ENCODE measurements around the gene HADHB. TPM values are rescaled to one million over a fixed set of nuclear protein-coding genes. Genes with fewer than 3 reads are reported as not detected.

The HADHB gene
- total and polyA plus RNA-seq, 3 donors from 2014 or later, result 142 to 171 (median 168) TPM

DNA sequence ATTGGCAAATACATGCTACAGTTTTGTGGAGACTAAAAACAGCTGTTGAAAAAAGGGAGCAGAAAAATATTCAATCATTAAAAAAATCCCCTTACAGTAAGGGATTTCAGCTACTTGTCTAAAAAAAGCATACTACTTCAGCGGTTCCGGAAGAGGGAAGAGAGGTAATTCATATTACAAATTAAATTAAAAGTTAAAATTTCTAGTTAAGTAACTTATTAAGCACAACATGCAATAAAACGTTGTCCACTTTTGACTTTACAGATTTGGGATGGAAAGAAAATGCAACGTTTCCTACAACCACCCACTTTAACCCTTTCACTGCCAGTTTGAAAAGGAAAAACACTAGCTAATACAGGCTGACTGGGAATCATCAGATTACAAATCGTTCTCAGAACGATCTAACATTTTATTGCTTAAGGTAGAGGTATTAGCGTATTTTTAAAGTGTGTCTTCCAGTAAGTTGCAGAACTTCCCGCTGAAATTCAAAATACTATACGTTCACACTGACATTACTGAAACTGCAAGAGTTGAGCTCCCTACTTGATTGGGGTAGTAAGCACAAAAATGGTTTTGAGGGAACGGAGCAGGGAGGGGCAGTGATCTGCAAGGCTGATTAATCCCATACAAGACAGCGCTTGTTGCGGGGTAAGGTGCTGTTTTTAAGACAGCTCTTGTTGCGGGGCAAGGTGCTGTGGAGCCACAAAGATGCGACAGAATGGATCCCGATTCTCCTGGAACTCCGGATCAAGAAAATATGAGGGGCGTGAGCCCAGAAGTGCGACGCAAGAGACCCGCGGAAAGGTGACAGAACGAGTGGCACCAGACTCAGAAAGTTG, 1.1 kb upstream of the HADHB start:
- DNase-seq, result peak; percentile 26
- Histone ChIP-seq H3K36me3 (ENCODE audit: low read depth, missing control alignments) (no peaks in the 10 kb centered on the region), H3K9me3 (no peaks in the 10 kb centered on the region), H3K4me3 (peak overlapping the region; percentile 92 to 93), H3K27me3 (no peaks in the 10 kb centered on the region), H3K4me1 (peaks cover 18% of the 10 kb centered on the region), H3K27ac (peak overlapping the region; percentile 94 to 97)
- TF ChIP-seq, protein P1, sequence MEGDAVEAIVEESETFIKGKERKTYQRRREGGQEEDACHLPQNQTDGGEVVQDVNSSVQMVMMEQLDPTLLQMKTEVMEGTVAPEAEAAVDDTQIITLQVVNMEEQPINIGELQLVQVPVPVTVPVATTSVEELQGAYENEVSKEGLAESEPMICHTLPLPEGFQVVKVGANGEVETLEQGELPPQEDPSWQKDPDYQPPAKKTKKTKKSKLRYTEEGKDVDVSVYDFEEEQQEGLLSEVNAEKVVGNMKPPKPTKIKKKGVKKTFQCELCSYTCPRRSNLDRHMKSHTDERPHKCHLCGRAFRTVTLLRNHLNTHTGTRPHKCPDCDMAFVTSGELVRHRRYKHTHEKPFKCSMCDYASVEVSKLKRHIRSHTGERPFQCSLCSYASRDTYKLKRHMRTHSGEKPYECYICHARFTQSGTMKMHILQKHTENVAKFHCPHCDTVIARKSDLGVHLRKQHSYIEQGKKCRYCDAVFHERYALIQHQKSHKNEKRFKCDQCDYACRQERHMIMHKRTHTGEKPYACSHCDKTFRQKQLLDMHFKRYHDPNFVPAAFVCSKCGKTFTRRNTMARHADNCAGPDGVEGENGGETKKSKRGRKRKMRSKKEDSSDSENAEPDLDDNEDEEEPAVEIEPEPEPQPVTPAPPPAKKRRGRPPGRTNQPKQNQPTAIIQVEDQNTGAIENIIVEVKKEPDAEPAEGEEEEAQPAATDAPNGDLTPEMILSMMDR (IDR thresholded peaks at IDR 0.05), result no peak
- TF ChIP-seq POLR2A (IDR thresholded peaks at IDR 0.05), result no peak
- 0 to 1% methylated on average over 22 of the region's 22 CpGs for WGBS, 2 donors
- intact Hi-C loops (cut with DNase I; ENCODE audit: low total_unique reads), result no loop called here

DNA sequence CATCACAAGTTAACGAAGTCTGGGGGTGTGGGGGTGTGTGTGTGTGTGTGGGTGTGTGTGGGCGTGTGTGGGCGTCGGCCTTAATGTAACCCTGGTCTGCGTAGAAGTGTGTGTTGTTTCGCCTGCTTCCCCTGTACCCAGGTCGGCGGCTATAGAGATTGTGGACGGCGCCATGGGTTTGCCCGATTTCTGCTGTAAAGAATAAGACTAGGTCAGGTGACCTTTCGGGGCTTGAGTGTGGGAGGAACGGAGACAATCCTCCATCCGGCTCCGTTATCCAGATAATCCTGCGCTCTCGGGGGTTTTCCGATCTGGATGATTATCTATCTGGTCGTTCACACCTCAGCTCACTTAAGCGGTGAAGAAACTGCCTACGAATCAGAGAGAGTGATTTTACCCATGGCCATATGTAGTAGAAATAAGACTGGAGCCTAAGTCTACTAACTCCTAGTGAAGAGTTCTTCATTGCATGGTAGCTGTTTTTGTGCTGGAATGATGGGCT, 543 bp downstream of the HADHB start:
- WGBS, 2 donors, result 0 to 1% methylated on average over 21 of the region's 21 CpGs
- Histone ChIP-seq H3K4me3 (peak overlapping the region; percentile 92 to 93), H3K27me3 (no peaks in the 10 kb centered on the region), H3K27ac (peak overlapping the region; percentile 94 to 97), H3K36me3 (ENCODE audit: low read depth, missing control alignments) (no peaks in the 10 kb centered on the region), H3K9me3 (no peaks in the 10 kb centered on the region), H3K4me1 (peaks cover 18% of the 10 kb centered on the region)
- peak; percentile 66 for DNase-seq
- intact Hi-C loops (cut with DNase I; ENCODE audit: low total_unique reads), result no loop called here
- TF ChIP-seq POLR2A (IDR thresholded peaks at IDR 0.05), result no peak
- TF ChIP-seq, protein P1 (IDR thresholded peaks at IDR 0.05), result no peak

DNA sequence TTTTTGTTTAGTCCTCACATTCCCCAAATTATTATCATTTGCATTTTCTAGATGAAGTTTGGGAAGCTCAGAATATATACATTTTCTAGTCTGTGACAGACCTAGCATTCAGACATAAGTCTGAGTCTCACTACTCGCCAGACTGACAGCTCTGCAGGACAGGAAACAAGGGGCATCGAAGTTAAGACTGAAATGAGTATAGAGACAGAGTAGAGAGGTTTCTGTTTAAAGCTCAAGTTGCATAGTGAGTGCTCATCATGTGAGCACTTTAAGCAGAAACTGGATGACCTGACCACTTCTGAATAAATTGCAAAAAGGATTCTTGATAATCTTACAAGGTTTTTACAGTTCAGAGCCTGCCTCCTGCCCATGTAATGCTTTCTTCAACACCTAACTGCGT, 1.1 kb downstream of the HADHB start:
- intact Hi-C loops (cut with DNase I; ENCODE audit: low total_unique reads), result no loop called here
- Histone ChIP-seq H3K36me3 (ENCODE audit: low read depth, missing control alignments) (no peaks in the 10 kb centered on the region), H3K4me1 (peaks cover 18% of the 10 kb centered on the region), H3K27me3 (no peaks in the 10 kb centered on the region), H3K4me3 (peak overlapping the region; percentile 92 to 93), H3K27ac (peak overlapping the region in 1 of 2 donors; percentile 97), H3K9me3 (no peaks in the 10 kb centered on the region)
- TF ChIP-seq, protein P1 (IDR thresholded peaks at IDR 0.05), result no peak
- no peak for TF ChIP-seq POLR2A (IDR thresholded peaks at IDR 0.05)
- DNase-seq, result no peak
- 12 to 21% methylated on average over 3 of the region's 3 CpGs for WGBS, 2 donors

DNA sequence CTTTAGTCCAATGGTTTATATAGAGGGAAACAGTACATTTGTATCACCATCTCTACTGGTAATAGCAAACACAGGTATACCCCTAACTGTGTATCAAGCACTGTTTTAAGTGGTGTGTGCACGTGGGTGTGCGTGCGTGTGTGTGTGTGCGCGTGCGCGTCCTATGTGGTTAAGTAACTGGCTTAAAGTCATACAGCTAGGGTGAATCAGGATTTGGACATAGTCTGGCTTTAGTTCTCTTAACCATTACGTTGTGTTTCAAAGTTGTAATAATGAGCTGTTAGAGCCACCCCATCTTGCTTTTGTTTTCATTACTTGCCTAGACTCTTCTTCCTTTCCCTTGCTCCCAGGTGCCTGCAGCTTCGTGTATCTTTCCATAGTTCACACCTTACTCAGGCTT, 2.1 kb downstream of the HADHB start:
- Histone ChIP-seq H3K36me3 (ENCODE audit: low read depth, missing control alignments) (no peaks in the 10 kb centered on the region), H3K9me3 (no peaks in the 10 kb centered on the region), H3K27ac (no peak overlapping the region), H3K27me3 (no peaks in the 10 kb centered on the region), H3K4me3 (no peak overlapping the region), H3K4me1 (peaks cover 18% of the 10 kb centered on the region)
- intact Hi-C loops (cut with DNase I; ENCODE audit: low total_unique reads), result no loop called here
- TF ChIP-seq, protein P1 (IDR thresholded peaks at IDR 0.05), result no peak
- TF ChIP-seq POLR2A (IDR thresholded peaks at IDR 0.05), result no peak
- 45 to 68% methylated on average over 9 of the region's 9 CpGs for WGBS, 2 donors
- no peak for DNase-seq

All from testis (tissue), 3 donors.